HG02798 (cell line): ENCODE data around the gene GRIK4.

Source experiments
- ATAC-seq: cut with Tn5 transposase; IDR thresholded peaks from one replicate; pipeline ENCODE4 v1.9.1; 2021; ENCODE audit warnings: mild to moderate bottlenecking; ENCODE audit not compliant: unreplicated experiment, poor library complexity

GRIK4 gene

DNA sequence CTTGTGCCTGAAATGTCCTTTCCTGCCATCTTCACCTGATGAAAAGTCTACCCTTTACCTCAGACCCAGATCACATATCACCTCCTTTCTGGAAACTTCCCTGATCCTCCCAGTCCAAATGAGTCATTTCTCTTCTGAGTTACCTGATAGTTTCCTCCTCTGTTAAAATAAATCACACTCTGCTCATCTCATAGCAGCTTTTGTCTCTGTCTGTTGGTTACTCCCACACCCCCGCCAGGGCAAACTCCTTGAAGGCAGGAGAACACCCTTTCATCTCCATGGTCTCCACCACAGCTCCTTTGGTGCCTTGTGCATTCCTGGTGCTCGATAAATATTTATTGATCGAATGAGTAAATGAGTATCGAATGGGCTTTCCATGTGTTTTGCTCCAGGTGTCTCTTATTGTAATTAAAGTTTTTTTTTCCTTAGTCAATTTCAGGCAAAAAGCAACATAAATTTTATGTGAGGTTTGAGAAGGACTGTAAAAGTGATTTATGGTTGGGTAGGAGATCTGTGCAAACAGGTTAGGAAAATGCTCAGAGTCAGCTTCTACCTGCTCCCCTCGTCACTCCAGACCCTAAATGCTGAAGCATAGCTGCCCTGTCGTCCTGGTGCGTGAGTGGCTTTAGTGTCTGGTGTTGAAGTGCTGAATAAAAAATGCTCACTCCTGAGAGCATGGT, 178.2 kb downstream of the GRIK4 start:
- ATAC-seq, result no peak

DNA sequence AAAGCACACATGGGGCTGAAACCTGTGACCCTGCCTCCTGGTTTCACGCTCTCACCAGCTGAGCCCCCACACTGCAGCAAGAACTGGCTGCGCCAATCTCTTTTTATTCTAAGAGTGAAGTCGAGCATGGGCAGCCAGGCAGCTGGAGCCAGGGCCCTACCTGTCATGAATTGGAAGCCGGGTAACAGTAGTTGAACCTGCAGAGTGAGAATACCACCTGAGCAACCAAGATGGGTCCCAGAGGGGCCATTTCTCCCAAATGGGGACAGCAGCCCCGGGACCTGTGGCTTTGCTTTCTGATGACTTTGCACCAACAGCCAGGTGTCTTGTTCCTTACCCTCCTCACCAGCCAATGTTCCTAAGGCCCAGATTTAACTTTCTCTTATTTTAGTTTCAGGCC, 178.9 kb downstream of the GRIK4 start:
- ATAC-seq, result no peak

DNA sequence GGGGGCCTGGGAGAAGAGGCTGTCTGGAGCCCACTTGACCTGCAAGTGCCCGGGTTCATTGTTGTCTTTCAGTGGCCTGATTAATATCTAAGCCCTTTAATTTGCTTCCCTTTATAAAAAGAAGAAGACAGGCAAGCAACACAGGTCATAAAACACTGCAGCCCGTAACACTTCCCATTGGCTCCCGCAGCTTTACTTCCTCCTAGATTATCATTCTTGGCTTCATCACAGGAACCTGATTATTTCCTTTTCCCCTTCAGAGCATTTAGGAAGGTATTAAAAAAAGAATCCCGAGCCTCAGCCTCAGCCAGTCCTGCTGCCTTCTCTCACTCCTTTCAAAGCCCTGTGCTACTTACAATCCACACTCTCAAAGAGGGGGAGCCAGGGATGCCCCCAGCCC, 183.2 kb downstream of the GRIK4 start:
- no peak for ATAC-seq

DNA sequence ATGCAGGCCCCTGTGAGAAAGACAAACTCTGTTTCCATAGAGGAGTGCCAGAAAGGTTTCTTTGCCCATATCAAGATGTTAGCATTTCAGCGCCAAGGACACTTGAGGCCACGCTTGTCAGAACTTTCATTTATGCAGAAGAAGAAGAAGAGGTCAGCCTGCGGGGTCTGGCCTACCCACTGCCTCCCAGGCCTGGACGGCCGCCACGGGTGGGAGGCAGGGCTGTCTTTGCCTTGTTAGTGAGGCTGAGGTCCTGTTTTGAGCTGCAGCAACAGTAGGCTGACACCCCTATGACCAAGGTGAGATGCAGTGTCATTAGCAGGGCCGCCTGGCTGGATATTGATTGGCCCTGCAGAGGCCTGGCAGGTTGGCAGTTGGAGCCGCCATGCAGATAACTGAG, 183.9 kb downstream of the GRIK4 start:
- ATAC-seq, result no peak

DNA sequence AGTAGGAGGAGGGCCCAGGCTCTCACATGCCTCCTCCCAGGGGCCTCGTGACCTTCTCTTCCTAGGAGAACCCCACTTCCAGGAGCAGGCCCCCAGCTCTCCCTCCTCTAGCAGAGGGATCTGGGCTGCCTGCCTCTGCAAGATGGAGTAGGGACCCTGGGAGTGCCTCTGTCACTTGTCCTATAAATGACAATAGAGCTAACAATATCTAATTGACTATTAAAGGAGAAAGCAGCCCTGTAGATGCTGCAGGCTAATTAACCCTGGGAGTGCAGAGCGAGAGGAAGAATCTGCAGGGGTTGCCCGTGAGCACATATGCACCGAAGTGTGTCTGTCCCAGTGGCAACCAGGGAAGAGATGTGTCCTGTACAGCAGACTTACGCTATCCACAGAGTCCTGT, 184.4 kb downstream of the GRIK4 start:
- ATAC-seq, result no peak

DNA sequence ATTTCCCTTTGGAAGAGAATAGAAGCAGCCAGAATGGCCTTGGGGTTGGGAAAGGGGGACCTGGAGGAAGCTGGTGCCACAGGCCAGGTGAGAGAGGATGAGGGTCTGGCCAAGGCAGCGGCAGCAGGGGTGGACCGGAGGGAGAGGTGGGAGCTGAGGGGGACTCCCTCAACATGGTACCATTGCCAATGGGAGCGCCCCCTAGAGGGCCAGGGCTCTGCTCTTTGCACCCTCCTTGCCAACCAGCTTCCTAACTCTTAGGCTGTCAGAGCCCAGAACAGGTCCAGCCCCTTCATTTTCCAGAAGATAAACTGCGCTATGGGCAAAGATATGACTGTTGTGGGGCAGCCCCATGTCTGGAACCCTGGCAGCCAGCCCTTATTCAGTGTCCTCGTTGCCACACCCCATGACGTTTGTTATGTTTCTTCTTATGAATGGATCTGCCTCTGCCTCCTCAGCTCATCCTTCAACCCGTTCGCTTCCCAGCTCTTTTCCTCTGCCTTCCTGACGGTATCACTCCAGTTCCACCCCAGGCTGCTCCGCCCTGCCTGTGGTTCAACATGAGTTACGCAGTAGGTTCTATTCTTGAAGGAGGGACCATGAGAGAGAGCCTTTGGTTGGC, 185.2 kb downstream of the GRIK4 start:
- no peak for ATAC-seq

DNA sequence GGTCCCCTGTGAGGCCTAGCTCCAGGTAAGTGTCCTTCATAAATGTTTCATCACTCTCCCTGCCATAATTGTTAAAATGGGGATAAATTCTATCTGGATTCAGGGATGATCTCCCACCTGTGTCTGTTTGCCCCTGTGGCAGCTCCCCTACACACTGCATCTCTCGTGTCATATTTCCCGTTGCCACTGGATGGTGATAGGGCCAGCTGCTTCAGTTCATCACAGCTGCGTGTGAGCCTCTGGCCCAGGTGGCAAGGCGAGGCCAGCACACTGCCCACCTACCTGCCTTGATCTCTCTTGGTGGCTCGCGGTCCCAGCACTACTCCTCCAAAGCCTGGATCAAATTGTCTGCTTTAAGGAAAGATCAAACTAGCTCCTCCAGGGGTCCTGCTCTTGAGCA, 187.4 kb downstream of the GRIK4 start:
- no peak for ATAC-seq

DNA sequence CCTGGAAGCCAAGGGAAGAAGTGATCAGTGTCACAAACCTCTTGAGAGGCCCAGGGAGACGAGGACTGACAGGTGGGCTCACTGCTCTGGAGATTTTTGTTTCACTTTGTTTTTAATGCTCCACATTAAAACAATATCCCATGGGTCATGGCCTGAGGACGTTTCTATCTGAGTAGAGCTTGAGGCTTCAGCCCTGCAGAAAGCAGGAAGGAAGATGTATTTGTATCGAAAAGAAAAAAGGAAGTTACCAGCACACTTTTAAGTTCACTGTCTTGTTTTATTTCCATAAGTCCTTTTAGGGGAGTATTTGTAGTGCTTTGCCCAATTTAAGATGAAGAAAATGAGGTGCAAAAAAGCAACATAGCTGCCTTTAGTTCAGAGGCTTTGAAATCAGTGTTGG, 191.1 kb downstream of the GRIK4 start:
- no peak for ATAC-seq

DNA sequence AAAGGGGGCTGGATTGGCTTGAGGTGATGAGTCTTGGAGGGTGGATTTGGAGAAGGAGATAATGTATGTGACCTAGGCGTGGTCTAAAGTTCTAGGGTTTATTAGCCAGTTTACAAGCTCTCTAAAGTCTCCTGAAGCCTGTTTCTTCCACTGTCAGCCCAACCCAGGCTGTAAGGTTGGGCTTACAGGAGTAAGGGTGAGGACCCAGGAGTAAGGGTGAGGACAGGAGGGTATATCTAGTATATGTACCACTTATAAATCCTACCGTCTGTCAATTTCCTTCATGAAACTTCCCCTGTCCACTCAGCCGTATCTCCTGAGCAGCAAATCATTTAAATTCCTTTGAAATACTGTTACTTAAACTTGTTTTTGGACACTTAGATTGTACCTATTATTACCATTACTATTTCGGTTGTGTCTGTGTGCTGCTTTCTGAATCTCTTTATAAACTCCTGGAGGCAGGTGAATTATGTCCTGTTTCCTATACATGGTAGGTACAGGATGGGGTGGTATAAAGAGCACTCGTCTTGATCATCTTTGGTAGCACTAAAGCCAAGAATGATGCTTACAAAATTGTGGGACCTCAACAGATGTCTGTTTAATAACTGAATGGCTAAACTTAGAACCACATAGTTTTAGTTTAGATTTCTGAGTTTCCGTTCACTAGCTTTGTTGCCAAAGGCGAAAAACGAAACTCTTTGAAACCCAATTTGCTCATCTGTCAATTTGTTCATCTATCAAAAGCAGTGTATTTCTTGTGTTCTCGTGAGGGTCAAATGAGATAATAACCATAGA, 192.0 kb downstream of the GRIK4 start:
- ATAC-seq, result peak; percentile 79

DNA sequence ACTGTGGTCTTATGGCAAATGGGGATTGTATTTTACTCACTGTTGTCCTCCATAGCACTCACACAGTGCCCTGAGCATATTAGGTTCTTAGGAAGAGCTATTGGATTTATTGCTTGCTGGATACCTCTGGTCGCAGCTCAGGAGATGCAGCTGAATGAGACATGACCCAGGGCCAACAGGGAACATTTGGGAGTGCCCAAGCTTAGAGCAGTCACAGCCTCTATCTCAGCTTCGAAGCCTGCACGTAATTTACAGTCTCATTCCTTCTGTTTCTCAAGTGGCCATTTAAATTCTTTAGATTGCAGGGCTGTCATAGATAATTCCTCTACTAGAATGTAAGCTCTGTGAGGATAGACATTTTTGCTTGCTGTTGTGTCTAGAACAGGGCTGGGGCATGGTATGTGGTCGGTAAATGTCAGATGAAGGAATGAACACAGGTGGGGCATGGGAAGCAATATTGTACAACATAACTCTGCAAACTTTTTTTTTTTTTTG, 192.8 kb downstream of the GRIK4 start:
- ATAC-seq, result peak; percentile 18

DNA sequence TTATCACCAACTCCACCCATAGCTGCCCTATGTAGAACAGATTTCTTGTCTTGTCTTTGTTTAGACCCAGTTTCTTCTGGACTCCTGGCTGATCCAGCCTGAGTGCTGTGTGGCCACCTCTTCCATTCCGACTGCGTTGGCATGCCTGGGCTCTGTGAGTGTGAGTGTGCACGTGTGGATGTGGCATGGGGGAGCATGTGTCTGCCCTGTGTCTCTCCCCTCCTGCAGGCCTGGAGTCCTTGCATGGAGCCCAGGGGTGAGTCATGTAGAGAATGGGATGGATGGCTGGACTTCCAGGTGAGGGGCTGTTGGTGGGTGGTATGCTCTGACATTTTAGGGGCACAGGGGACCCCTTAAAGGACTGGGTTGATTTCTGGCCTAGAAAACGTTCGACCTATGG, 194.7 kb downstream of the GRIK4 start:
- no peak for ATAC-seq

DNA sequence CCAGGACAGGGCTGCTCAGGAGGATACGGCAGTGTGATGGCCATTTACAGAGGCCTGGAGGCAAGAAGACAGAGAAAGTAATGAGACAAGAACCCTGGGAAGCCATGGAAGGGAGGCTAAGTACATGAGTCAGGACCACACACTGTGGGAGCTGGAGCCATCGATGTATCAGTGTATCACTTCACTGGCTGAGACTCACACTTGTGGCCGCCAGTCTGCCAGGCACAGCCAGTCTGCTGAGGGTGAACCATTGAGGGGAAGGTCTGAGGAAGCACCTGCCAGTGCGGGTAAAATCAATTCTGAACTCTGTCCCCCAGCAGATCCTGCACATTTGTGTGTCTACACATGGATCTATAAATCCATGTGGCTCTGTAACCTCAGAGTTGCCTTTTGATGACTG, 195.6 kb downstream of the GRIK4 start:
- no peak for ATAC-seq

DNA sequence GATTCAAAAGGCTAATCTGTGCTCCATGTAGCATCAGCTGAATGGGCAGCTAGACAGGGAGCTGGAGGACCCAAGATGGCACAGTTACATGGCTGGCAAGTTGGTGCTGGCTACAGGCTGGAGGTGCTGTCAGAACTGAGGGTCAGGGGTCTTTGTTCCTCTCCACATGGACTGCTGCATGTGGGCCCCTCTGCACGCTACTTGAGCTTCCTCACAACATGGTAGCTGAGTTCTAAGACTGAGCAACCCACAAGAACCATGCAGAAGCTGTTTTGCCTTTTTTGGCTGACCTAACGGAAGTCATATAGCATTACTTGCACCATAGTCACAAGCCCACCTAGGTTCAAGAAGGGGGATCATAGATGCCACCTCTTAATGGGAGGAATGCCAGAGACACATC, 196.1 kb downstream of the GRIK4 start:
- no peak for ATAC-seq

DNA sequence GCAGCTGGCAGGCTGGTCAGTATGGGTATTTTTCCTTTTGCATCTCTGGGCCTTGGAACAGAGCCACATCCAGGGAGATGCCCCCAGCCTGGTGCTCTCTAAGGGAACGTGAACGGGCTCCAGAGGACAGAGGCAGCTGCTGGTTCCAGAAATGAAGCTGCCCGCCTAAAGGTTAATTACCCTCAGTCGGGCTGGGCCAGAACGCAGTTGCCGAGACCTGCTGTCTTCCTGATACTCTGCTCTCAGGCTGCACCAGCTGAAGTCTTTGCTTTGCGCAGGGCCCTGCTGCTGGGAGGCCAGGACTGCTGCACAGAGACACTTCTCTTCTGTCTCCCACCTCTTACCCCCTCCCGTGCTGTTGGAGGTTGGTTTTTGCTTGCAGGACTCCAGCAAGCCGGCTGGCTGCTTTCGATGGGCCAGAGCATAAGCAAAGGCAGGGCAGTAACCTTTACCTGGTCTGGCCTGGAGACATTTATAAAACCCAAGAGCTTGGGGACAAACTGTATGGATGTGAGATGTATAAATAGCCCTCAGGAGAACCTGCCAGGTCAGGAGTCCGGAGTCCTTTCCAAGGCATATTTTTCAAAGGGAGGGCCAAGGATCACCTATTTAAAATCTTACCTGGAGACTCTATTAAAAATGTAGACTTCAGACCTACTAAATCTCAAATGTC, 197.1 kb downstream of the GRIK4 start:
- ATAC-seq, result no peak

DNA sequence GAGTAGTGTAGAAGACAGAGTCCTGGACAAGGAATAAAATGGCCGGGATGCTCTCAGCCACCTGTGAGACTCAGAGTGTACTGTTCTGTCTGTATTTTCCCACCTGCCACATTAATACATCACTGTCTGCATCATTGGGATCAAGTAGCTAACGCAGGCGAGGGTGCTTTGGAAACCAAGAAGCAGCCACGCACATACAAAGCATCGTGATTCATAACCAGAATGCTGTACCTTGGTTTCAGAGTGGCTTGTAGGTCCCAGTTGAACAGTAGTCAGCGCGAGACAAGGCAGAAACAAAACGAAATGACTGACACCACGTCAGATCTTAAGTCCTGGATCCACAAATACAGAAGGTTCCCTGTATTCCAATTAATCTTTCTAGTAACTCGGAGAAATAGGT, 198.3 kb downstream of the GRIK4 start:
- peak; percentile 89 for ATAC-seq

DNA sequence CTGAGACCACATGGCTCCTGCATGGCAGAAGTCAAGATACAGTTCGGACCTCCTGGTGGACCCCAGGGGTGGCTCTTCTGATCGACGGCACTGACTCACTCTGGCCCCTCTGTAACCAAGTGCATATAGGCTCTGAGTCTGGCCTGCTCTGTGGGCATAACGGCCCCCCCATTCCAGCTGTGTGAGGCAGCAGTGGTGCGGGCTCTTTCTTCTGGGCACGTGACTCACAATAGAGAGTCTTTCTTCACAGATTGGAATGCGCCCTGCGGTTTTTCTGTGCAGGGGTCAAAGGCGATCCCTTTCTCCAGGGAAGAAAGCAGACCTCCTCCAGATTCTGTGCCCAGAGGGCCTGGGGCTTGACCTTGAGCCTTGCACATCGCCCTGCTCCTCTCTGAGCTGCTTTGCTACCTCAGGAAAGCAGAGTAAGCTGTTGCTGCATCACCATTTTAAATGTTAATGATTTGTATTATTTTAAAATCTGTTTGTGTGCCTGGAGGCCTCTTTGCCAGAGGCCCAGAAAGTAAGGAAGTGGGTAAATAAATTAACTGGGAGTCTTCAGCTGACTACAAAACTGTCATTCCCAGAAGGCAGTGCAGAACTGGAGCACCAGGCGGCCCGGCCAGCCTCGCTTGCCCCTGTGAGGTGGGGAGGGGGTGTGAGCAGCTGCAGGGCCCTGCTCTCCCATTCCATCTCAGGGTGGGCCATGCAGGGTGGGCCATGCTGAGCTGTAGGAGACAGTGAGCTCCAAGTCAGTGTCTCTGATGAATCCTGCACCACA, 199.0 kb downstream of the GRIK4 start:
- ATAC-seq, result peak; percentile 17

DNA sequence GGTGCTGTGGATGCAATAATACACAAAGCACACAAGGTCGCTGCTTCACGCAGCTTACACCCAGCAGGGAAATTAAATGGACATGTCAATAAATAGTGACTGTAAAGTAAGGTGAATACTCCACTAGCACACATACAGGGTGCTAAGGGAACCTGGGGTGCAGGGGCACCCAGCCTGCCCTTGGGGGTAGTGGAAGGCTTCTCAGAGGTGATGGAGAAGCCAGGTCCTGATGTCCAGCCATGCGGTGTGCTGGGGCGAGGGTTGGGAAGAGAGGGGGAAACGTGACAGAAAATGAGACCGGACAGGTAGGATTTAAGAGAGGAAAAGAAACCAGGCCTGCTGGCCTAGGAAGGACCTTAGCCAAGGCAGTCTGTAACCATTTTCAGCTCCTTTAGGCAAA, 200.5 kb downstream of the GRIK4 start:
- no peak for ATAC-seq

DNA sequence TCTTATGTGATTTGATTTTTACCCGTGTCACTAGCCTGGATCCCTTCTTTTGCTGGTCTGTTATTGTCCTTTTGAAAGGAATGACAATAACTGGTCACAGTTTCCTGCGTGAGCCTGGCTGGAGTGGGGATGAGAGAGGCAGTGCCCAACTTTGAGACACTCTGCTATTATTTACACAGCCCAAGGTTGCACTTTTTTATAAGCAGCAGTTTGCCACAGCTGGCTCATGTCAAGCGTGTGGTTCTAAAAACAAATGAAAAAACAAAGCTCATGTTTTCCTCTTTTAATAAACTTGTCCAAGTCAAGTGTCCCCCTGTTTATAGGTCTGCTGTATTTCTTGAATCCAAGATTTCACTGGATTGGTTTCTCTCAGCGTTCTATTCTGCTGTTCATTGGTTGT, 201.3 kb downstream of the GRIK4 start:
- ATAC-seq, result no peak

DNA sequence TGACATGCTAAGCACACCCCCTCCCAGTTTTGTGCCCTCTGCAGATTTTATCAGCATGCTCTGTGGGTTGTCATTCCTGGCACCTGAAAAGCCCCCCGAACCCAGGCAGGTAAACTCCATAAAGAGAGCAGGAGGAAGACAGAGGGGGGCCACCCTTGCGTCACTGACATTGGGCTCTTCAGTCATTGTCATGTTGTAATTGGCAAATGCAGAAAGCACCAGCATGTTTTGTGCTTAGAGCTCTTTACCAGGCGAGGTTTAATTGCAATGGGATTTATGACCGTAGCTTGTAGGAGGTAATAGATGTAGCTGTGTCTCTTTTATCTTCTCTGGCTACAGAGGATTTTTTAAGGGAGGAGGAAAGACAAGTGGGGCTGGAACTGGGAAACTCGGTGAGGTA, 201.7 kb downstream of the GRIK4 start:
- ATAC-seq, result no peak

DNA sequence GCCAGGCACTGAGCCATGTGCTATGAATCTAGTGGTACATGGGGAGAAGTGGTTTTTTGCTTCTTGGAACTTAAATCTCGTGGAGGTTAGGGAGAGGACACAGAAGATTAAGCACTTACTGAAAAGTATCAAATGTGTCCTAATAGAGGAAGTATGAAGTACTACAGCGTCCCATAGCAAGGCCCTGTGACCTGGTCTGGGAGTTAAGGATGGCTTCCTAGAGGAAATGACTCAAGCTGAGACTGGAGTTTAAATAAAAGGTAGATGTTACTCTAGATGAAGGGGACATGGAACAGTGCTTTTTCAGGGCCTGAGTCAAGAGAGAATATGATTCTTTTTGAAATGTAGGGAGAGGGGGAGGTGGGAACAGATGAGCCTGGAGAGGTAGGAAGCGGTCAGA, 202.9 kb downstream of the GRIK4 start:
- ATAC-seq, result no peak
